MV-4-11 (cell line): Measurements from ENCODE around the gene NCF1.
"Not testable (repeated sequence)": the region's sequence is repeated elsewhere in the genome, so short reads cannot be mapped to it uniquely, and the experiment has no call there.

Experiments
- DNase-seq: peaks from one replicate; lab custom pipeline; 2025; lab: John Stamatoyannopoulos, UW

Gene NCF1

DNA sequence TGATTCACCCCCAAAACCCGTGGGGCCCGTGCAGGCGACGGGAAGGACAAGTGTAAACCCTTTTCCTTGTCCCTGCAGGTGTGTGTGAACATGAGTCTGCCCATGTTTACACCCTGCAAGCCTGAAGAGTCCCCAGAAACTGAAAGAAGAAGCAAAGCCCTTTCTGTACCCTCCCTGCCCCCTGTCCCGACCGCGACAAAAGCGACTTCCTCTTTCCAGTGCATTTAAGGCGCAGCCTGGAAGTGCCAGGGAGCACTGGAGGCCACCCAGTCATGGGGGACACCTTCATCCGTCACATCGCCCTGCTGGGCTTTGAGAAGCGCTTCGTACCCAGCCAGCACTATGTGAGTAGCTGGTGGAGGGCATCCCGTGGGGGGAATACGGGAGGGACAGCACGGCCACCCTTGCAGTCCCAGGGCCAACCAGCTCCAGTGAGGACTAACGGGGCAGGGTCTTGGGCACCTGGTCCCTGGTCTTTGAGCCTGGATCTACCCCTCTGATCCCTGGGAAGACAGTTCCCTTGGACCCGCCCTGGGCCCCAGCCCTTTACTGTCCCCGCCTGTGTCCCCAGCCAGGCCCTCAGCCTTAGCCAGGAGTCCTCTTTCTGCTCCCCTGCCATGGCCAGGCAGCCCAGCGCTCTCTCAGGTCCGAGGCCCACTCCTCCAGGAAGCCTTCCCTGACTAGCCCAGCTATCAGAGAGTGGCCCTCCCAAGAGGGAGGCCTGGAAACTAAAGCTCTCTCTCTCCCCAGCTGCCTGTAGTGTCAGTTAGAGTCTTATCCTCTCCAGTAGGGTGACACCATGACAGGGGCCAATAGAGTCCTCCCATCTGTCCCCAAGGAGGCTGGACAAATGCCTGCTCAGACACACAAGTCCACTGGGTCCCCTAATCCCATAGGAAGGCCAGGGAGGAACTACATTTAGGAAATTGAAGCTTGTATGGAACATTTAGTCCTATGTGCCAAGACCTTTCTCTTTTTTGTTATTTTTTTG lies at the start of gene NCF1:
TSS of gene NCF1 (plus strand) at position 252 of the 991 bp plus-strand sequence. CDS start at position 273, 21 bp downstream.
- DNase-seq, result not testable (repeated sequence)

DNA sequence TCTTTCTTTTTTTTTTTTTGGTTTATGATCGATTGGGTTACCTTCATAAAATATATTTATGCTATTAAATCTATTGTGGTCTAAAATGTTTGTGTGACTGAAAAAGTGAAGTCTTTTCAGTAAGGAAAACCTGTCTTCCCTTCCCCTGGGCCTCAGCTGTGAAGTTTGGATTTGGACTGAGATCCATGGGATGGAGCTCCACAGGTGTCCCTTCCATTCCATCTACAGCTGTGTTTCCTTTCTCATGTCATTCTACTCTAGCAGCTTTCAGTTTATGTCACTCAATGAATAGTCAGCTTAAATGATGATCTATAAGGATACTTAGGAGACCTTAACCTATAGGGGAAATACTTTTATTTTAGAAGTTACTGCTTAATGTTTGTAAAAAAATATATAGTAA lies 48.0 kb upstream of the NCF1 start:
- DNase-seq, result no peak

DNA sequence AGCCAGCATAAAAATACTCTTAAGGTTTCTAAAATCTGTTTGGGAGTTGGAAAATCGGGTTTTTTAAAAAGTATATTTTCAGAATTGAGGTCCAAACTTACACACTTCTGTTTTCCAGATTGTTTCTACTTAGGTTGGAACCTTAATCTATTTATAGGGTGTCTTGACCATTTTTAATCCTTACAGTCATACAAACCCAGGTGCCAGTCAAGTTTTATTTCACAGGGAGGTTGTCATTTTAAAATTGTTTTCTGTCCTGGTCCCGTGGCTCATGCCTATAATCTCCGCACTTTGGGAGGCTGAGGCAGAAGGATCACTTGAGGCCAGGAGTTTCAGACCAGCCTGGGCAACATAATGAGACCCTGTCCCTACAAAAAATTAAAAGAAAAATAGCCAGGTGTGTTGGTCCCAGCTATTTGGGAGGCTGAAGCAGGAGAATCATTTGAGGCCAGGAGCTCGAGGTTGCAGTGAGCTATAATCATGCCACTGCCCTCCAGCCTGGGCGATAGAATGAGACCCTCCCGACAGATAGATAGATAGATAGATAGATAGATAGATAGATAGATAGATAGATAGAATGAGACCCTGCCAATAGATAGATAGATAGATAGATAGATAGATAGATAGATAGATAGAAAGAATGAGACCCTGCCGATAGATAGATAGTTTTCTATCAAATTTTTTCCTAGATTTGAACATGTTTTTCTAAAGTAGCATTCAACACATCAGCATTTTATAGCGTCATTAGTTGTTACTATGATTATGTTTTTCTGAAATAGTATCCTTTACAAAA lies 47.3 kb upstream of the NCF1 start:
- DNase-seq, result no peak

DNA sequence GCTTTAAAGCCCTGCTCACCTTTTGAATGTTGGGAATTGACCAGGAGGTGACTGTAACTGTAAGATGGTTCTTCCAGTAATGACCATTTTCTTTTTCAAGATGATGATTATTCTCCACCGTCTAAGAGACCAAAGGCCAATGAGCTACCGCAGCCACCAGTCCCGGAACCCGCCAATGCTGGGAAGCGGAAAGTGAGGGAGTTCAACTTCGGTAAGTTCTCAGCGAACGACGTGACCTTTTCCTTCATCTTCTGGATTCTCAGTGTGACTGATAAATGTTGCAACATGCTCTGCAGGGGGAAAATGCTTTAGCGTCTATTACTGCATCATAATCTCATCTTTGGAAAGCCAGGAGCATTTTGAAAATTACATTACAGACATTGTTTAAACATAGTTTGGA lies 45.1 kb upstream of the NCF1 start:
- DNase-seq, result not testable (repeated sequence)

DNA sequence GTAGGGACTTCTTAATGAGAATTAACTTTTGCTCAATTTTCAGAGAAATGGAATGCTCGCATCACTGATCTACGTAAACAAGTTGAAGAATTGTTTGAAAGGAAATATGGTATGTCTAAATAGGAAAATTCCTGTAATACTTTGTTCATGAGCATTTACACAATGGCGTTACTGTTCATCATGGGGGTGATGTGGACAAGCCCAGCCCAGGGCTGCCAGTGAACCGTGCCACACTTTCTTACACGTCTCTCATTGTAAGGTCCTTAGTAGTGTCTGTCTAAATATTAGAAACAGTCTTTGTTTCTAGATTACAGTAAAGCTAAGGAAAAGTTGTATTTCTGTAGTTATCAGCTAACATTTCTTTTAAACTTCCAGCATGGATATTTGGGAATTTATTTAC lies 43.6 kb upstream of the NCF1 start:
- DNase-seq, result not testable (repeated sequence)

DNA sequence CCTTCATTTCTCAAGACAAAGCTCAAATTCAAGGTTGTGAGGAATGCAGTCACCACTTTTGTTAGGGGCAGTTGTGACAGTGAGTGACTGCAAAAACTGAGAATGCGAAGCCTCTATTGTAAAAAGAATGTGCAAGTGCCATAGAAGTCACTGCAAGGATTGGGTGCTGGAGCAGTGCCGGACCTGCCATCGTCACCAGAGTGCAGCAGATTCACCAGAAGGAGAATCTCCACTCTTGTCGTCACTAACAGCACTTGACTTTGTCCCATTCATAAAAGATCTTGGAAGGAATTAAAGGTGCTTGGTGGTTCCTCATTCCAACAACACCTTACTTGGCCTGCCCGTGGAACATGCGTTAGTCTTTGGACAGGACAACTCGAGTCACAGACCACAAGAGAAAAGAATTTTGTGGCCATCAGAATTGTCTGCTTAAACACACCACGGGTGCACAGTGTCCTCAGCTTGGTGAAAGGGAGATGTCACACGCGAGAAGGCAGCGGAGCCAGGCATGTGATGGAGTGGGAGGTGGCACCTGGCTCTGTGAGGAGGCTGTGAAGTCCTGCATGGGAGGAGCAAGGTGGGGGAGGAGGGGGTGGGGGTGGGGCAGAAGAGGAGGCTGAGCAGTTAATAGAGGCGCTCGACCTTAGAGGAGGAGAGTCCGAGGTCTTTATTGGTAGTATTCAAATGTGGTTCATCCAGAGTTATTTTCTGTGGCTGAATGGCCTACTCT lies 33.7 kb upstream of the NCF1 start:
- not testable (repeated sequence) for DNase-seq

DNA sequence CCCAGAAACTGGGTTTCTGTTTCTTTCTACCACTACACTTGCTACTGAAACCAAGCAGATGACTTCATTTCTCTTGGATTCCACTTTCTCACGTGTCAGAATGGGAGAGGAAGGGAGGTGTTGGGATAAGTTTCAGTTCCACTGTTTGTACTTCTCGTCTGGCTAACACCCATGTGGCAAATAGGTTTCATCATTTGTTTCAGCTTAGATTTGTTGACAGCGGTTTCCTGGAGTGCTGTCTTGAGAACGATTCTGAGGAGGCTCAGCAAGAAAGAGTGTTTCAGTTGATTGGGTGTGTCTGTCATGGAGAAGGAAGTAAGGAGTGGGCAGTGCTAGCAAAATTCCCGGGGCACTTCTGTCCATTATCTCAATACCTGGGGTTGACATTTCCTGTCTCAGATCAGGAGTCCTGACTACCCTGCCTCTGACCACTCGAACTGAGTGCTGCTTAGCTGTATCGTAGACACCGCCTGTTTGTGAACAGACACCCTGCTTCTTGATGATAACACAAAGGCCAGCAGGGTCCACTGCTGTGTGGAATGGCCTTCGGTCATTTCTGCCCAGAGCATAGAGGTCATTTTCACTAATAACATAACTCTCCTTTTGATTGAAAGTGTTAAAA lies 29.8 kb upstream of the NCF1 start:
- not testable (repeated sequence) for DNase-seq

DNA sequence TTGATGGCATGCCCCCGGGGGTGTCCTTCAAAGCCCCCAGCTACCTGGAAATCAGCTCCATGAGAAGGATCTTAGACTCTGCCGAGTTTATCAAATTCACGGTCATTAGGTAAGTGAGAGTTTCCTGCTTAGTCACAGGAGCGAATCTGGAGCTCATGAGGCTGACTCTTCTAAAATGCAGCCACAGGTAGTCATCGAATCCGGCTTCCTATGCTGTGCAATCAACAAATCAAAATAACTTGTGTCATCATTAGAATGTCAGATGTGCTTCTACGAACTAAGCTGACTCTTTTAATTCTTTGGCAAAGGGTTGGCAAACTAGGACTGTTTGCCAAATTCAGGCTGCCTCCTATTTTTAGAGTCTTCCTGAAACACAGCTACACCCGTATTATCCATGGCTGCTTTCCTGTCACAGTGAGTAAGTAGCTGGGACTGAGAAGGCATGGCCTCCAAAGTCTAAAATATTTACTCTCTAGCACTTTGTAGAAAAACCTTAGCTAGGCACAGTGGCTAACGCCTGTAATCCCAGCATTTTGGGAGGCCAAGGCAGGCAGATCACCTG lies 19.8 kb upstream of the NCF1 start:
- DNase-seq, result not testable (repeated sequence)

DNA sequence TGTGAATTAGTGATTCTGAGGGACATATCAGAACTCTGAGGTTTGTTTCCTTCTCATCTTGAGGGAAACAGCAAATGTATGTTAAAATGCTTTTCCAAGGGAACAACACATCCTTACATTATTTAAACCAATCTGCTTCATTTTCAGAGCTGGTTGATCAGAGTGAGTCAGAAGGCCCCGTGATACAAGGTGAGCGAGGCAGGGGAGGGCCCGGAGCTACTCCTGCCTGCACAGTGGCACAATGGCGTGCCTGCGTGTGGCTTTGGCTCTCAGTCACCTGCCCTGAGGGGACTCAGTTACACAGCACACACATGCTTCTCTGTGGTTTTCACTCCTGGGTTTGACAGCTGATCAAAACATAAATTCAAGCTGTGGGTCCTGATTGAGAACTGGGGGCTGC lies 17.1 kb upstream of the NCF1 start:
- not testable (repeated sequence) for DNase-seq

DNA sequence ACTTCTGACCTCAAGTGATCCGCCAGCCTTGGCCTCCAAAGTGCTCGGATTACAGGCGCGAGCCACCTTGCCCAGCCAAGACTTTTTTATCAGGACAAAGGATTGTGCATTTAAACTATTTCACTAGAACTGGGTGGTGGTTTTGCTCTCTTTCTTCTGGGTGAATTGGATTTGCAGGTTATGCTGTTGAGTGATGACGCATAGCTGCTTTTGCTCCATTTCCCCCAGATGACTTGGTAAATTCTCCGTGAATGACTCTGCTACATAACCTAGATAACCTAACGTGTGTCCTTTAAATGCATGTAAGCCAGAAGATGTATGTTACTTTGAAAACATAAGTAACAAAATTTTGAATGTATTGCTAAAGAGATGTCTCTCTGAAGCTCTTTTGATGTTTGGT lies 15.5 kb upstream of the NCF1 start:
- not testable (repeated sequence) for DNase-seq

DNA sequence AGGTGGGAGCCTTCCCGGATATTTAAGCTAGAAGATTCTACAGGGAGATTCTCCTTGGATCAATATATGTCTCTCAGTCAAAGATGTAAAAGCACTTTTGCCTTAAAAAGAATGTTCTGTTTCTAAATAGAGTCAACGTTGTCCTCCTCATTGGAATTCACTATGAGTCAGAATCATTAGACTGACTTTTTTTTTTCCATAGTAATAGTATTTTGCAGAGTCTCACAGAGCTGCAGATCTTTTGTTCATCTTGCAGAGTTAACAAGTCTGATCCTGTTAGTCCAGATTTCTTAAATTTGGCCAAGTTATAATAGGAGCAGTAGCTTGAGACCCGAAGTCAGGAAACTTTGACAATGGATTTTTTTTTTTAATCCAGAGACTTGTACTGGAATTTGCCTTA lies 14.8 kb upstream of the NCF1 start:
- DNase-seq, result not testable (repeated sequence)

DNA sequence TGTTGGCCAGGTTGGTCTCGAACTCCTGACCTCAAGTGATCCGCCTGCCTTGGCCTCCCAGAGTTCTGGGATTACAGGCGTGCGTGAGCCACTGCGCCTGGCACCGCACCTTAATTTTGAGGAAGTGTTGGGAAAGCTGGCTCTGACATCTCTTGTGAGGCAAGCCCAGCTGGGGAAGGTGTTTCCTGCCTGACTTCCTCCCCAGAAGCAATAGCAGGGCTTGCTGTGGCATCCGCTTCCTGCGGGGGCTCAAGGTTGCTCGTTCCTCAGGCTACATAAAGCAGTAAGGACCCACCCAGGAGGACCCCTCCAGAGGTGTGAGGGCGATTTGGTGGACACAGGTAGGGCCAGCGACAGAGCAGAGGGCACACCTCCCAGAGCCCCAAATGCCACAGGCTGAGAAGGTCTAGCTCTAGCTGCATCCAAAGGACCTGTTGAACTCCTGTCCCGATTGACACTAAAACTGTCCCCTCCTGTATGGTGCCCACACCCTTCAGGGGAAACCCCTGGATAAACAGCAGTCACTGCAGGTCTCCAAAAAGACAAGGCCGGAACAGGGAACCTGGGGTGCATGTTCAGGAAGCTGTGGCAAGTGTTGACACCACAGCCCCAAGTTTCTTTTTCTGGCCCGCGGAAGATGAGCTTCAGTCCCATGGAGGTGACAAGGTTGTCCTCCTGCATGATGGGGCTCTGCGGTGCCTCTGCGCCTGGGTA lies 8.4 kb upstream of the NCF1 start:
- DNase-seq, result not testable (repeated sequence)

DNA sequence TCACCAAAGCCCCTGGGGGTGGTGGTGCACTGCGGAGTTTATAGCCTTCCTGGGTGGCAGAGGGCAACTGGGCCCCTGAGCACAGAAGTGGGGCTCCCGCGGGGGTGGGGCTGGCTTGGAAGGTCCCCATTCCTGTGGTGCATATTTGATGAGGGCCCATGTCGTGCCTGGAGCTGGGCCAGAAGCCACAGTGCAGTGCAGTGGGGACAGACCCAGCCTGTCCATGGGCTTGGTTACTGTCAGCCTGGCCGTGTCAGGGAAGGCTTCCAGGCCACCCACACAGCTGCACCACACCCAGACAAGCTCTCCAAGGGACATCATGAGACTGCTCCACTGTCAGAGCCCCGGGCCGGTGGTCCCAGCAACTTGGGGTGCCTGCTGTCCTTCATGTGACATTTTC lies 7.3 kb upstream of the NCF1 start:
- not testable (repeated sequence) for DNase-seq

DNA sequence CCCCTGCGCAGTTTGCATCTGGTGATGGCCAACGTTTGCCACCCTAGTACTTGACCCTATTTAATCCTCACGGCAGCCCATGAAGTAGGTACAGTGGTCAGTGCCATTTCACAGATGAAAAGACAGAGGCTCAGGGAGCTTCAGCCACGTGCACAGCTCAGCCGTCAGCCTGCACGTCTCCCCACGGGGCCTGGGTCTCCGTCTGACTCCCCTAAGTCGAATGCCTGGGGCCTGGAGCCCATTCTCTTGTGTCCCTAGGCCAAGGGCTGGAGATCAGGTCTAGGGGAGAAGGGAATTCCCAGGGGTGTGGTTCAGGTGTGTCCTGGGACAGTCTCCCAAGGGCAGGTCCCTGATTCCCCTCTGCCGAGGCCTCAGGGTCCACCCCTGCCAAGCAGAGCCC lies 6.8 kb upstream of the NCF1 start:
- not testable (repeated sequence) for DNase-seq

DNA sequence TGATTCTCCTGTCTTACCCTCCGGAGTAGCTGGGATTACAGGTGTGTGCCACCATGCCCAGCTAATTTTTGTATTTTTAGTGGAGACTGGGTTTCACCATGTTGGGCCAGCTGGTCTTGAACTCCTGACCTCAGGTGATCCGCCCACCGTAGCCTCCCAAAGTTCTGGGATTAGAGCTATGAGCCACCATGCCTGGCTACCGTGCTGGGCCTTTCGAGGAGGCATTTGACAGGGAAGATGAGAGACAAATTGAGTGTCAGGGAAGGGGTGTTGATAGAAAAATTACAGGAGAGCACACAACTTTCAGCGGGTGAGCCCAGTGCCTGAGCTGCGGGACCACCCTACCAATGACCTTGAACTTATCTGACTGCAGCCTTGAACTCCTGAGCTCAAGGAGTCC lies 3.7 kb upstream of the NCF1 start:
- DNase-seq, result not testable (repeated sequence)

DNA sequence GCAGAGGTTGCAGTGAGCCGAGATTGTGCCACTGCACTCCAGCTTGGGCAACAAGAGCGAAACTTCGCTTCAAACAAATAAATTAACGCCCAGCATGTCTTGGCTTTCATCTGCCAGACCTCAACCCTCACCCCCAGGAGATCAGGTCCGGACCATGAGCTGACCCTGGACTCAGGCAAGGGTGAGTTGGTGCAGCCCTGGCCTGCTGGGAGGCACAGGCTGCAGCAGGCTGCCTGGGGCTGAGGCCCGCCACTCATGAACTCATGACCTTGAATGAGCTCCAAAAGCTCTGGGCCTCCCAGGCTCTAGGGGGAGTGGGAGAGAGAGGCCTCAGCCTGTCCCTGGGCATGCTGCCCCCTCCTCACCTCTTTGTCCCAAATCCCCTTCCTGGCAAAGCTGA lies 1.7 kb upstream of the NCF1 start:
- DNase-seq, result not testable (repeated sequence)

DNA sequence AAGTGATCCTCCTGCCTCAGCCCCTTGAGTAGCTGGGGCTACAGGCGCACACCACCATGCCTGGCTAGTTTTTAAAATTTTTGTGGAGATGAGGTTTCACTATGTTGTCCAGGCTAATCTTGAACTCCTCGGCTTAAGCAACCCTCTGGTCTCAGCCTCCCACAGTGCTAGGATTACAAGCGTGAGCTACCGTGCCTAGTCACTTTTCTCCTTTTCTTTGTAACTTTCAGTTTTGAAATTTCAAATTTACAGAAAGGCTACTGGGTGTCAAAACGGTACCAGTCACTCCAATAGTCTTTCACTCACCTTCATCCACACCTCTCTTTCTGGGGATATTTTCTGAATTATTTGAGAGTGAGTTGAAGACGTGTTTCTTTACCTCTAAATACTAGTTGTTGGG lies 1.3 kb downstream of the NCF1 start:
- not testable (repeated sequence) for DNase-seq

DNA sequence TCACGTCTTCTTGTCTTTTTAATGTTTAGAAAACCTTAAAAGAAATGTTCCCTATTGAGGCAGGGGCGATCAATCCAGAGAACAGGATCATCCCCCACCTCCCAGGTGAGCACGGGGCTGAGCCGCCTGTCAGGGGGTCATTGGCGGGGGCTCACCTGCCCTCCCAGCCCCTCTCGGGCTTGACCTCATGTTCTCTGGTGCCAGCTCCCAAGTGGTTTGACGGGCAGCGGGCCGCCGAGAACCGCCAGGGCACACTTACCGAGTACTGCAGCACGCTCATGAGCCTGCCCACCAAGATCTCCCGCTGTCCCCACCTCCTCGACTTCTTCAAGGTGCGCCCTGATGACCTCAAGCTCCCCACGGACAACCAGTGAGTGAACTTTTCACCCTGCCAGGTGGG lies 5.2 kb downstream of the NCF1 start:
- DNase-seq, result not testable (repeated sequence)

DNA sequence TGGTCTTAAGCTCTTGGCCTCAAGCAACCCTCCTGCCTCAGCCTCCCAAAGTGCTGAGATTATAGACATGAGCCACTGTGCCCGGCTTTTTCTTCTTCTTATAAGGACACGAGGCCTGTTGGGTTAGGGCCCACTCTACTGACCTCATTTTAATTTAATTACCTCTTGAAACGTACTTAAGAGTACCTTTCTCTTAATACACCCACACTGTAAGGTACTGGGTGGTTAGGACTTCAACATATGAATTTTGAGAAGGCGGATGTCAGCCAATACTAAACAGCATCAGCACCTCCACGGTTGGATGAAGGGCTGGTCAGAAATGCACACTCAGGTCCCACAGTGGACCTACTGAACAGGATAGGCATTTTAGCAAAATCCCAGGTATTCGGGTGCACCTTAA lies 7.9 kb downstream of the NCF1 start:
- DNase-seq, result not testable (repeated sequence)

DNA sequence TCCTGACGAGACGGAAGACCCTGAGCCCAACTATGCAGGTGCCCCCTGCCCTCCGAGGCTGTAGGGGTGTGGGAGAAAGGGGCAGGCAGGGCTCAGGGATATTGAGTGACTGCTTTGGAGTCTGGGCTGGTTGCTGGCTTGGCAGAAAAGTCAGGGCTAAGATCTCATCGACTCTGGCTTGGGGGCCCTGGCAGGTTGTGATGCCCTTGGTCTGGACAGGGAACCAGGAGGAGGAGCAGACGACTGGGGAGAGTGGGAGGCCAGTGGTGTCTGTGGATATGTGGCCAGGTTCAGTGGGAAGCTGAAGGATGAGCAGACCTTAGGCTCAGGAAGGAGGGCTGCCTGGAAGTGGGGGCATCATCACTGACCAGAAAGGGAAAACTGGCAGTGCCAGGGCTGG lies 9.8 kb downstream of the NCF1 start:
- DNase-seq, result not testable (repeated sequence)
